ENCODE results near the gene PAAF1.

- TF ChIP-seq, protein P1, sequence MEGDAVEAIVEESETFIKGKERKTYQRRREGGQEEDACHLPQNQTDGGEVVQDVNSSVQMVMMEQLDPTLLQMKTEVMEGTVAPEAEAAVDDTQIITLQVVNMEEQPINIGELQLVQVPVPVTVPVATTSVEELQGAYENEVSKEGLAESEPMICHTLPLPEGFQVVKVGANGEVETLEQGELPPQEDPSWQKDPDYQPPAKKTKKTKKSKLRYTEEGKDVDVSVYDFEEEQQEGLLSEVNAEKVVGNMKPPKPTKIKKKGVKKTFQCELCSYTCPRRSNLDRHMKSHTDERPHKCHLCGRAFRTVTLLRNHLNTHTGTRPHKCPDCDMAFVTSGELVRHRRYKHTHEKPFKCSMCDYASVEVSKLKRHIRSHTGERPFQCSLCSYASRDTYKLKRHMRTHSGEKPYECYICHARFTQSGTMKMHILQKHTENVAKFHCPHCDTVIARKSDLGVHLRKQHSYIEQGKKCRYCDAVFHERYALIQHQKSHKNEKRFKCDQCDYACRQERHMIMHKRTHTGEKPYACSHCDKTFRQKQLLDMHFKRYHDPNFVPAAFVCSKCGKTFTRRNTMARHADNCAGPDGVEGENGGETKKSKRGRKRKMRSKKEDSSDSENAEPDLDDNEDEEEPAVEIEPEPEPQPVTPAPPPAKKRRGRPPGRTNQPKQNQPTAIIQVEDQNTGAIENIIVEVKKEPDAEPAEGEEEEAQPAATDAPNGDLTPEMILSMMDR (conservative IDR thresholded peaks at IDR 0.05; ENCODE audit: low read depth in 2 of 2) = no peak
- TF ChIP-seq EZH2 (IDR thresholded peaks at IDR 0.05; ENCODE audit: low read depth, unreplicated experiment) (no peak), JUNB (IDR thresholded peaks at IDR 0.05; ENCODE audit: unreplicated experiment) (no peak), POLR2AphosphoS5 (IDR thresholded peaks at IDR 0.05; ENCODE audit: low read depth) (no peak), EZH2phosphoT487 (IDR thresholded peaks at IDR 0.05; ENCODE audit: unreplicated experiment) (no peak), CREB1 (CRISPR knock-in tag; IDR thresholded peaks at IDR 0.05; ENCODE audit: low read depth) (no peak), NANOG (IDR thresholded peaks at IDR 0.05; ENCODE audit: borderline replicate concordance) (no peak), ZNF331 (CRISPR knock-in tag; IDR thresholded peaks at IDR 0.05; ENCODE audit: low read depth) (no peak), STAT1 (IDR thresholded peaks at IDR 0.05; ENCODE audit: unreplicated experiment) (no peak), ZNF114 (CRISPR knock-in tag; IDR thresholded peaks at IDR 0.05) (no peak)
- TF ChIP-seq, protein P2, sequence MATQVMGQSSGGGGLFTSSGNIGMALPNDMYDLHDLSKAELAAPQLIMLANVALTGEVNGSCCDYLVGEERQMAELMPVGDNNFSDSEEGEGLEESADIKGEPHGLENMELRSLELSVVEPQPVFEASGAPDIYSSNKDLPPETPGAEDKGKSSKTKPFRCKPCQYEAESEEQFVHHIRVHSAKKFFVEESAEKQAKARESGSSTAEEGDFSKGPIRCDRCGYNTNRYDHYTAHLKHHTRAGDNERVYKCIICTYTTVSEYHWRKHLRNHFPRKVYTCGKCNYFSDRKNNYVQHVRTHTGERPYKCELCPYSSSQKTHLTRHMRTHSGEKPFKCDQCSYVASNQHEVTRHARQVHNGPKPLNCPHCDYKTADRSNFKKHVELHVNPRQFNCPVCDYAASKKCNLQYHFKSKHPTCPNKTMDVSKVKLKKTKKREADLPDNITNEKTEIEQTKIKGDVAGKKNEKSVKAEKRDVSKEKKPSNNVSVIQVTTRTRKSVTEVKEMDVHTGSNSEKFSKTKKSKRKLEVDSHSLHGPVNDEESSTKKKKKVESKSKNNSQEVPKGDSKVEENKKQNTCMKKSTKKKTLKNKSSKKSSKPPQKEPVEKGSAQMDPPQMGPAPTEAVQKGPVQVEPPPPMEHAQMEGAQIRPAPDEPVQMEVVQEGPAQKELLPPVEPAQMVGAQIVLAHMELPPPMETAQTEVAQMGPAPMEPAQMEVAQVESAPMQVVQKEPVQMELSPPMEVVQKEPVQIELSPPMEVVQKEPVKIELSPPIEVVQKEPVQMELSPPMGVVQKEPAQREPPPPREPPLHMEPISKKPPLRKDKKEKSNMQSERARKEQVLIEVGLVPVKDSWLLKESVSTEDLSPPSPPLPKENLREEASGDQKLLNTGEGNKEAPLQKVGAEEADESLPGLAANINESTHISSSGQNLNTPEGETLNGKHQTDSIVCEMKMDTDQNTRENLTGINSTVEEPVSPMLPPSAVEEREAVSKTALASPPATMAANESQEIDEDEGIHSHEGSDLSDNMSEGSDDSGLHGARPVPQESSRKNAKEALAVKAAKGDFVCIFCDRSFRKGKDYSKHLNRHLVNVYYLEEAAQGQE (IDR thresholded peaks at IDR 0.05; ENCODE audit: unreplicated experiment) = no peak
- TF ChIP-seq, protein P3, sequence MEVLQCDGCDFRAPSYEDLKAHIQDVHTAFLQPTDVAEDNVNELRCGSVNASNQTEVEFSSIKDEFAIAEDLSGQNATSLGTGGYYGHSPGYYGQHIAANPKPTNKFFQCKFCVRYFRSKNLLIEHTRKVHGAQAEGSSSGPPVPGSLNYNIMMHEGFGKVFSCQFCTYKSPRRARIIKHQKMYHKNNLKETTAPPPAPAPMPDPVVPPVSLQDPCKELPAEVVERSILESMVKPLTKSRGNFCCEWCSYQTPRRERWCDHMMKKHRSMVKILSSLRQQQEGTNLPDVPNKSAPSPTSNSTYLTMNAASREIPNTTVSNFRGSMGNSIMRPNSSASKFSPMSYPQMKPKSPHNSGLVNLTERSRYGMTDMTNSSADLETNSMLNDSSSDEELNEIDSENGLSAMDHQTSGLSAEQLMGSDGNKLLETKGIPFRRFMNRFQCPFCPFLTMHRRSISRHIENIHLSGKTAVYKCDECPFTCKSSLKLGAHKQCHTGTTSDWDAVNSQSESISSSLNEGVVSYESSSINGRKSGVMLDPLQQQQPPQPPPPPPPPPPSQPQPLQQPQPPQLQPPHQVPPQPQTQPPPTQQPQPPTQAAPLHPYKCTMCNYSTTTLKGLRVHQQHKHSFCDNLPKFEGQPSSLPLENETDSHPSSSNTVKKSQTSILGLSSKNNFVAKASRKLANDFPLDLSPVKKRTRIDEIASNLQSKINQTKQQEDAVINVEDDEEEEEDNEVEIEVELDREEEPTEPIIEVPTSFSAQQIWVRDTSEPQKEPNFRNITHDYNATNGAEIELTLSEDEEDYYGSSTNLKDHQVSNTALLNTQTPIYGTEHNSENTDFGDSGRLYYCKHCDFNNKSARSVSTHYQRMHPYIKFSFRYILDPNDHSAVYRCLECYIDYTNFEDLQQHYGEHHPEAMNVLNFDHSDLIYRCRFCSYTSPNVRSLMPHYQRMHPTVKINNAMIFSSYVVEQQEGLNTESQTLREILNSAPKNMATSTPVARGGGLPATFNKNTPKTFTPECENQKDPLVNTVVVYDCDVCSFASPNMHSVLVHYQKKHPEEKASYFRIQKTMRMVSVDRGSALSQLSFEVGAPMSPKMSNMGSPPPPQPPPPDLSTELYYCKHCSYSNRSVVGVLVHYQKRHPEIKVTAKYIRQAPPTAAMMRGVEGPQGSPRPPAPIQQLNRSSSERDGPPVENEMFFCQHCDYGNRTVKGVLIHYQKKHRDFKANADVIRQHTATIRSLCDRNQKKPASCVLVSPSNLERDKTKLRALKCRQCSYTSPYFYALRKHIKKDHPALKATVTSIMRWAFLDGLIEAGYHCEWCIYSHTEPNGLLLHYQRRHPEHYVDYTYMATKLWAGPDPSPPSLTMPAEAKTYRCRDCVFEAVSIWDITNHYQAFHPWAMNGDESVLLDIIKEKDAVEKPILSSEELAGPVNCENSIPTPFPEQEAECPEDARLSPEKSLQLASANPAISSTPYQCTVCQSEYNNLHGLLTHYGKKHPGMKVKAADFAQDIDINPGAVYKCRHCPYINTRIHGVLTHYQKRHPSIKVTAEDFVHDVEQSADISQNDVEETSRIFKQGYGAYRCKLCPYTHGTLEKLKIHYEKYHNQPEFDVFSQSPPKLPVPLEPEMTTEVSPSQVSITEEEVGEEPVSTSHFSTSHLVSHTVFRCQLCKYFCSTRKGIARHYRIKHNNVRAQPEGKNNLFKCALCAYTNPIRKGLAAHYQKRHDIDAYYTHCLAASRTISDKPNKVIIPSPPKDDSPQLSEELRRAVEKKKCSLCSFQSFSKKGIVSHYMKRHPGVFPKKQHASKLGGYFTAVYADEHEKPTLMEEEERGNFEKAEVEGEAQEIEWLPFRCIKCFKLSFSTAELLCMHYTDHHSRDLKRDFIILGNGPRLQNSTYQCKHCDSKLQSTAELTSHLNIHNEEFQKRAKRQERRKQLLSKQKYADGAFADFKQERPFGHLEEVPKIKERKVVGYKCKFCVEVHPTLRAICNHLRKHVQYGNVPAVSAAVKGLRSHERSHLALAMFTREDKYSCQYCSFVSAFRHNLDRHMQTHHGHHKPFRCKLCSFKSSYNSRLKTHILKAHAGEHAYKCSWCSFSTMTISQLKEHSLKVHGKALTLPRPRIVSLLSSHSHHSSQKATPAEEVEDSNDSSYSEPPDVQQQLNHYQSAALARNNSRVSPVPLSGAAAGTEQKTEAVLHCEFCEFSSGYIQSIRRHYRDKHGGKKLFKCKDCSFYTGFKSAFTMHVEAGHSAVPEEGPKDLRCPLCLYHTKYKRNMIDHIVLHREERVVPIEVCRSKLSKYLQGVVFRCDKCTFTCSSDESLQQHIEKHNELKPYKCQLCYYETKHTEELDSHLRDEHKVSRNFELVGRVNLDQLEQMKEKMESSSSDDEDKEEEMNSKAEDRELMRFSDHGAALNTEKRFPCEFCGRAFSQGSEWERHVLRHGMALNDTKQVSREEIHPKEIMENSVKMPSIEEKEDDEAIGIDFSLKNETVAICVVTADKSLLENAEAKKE (CRISPR knock-in tag; IDR thresholded peaks at IDR 0.05) = no peak
- TF ChIP-seq, protein P4, sequence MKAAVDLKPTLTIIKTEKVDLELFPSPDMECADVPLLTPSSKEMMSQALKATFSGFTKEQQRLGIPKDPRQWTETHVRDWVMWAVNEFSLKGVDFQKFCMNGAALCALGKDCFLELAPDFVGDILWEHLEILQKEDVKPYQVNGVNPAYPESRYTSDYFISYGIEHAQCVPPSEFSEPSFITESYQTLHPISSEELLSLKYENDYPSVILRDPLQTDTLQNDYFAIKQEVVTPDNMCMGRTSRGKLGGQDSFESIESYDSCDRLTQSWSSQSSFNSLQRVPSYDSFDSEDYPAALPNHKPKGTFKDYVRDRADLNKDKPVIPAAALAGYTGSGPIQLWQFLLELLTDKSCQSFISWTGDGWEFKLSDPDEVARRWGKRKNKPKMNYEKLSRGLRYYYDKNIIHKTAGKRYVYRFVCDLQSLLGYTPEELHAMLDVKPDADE (IDR thresholded peaks at IDR 0.05) = no peak
These were observed 22.1 kb upstream of the PAAF1 start for GRCh38 chr11:73854680-73855079.
